ENCODE data around the gene ANO5.

The ANO5 gene

DNA sequence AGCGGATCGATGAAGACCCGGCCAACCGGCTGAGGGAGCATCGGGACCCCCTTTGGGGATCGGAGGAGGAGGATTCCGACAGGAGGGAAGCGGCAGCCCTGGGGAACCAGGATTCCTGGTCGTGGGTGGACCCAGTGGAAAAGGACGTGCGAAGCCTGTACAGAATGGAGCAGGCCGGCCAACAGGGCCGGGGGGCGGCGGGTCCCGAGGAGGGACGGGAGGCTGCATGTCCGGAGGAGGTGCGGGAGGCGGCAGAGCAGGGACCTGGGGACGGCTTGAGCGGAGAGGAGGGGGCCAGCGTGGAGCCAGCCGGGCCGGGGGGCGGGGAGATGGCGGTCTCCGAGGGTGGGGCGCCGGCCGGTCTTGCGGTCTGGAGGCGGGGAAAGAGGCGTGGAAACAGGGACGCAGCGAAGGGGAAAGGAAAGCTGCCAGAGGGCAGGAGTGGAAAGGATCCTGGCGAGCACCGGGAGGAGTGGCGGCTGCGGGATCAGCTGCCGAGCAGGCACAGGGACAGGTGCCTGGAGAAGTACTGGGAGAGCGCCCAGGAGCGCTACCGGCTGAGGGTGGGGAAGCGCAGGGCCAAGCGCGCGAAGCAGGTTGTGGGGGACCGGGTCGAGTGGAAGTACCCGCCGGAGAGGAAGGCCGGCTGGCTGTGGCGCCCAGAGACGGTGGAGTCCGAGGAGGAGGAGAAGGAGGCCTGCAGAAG lies at the start of gene ANO5:
Gene ANO5, plus strand, starts transcription at position 444 of the 706 bp plus-strand sequence. CDS start 408 bp downstream, outside the sequence.
- DNase-seq: no peak

GRCh38 chr11:22151649-22152197 lies 41.2 kb upstream of the ANO5 start:
- DNase-seq: no peak

DNA sequence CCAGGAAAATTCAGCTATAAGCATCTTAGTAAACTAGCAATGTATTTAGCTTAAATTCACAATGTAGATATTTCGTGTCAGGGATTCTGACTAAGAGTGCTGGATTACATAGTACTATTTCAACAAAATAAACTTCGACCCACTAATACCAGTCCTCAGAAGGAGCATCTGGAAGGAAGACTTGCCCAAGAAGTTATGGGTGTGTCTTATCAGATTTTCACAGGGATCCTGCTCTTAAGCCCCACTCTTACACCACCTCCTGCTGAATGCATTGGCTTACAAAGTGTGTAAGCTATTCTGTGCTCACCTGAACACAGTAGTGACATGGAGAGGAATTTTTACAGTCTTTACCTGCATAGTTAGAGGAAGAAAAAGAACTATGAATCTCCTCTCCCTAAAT lies 35.4 kb upstream of the ANO5 start:
- no peak for DNase-seq

DNA sequence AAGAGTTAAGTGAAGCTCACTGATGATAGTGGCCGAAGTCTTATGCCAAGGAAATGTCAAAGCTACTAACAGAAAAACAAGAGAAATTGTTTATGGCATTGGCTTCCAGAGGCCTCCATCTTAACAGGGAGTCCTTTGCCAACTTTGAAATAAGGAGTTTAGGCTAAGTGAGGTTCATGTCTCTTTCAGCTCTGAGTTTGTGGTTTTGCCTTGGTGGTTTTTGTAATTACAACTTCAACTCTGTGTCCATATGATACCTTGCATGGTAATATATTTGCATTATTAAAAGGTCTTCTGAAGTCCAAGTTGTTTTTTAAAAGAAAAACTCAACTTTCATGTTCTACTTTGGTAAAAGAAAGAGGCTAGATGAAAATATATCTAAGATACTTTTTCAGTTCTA lies 31.4 kb upstream of the ANO5 start:
- no peak for DNase-seq

DNA sequence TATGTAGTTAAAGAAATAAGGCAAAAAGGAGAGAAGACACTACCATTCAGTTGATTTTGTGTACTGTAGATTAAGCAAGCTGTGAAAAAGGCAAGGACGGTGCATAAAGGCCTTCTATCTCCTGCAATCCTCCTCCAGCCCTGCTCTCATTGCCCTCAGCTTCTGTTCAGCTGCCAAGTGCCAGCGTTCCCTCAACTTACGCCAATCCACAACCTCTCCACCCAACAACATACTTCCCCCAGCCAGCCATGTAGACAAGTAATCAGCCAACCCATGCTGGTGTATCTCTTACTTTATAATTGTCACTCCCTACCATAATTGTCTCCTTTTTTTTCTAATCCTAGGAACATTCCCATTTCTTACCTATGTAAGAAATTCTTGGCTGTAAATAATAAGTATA lies 30.1 kb upstream of the ANO5 start:
- DNase-seq: no peak

- DNase-seq: no peak
Measured at GRCh38 chr11:22163394-22163797, 29.5 kb upstream of the ANO5 start.

- DNase-seq: no peak
Measured at GRCh38 chr11:22165087-22165486, 27.8 kb upstream of the ANO5 start.

DNA sequence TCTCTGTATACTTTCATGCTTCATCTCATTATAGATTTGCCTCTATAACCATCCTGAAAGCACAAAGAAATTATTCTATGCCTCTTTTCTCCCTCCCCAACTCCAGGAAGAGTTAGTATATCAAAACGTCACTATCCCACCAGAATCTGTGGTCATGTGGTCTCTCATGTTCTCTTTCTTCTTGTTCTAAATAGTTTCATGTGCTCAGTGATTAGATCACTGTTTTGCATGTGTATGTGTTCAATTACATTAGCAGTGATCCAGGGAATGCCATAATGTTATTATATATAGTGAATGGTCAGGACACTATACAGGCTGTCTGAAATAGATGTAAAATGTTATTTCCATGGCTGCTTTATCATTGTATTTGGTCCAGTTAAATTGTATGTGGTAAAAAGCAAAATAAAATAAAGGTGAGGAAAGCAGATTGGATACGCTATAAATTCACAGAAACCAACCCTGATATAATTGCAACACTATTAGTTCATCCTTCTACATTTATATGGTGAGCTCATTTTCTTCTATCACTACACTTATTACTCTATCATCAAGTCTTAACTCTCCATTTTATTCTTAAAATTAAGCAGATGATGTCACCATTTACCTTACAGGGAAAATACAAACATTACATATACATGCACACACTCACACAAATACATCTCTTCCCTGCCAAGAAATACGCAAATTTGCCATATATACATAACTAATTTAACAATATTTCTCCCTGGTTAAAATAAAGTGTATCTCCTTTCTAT lies 26.9 kb upstream of the ANO5 start:
- no peak for DNase-seq

DNA sequence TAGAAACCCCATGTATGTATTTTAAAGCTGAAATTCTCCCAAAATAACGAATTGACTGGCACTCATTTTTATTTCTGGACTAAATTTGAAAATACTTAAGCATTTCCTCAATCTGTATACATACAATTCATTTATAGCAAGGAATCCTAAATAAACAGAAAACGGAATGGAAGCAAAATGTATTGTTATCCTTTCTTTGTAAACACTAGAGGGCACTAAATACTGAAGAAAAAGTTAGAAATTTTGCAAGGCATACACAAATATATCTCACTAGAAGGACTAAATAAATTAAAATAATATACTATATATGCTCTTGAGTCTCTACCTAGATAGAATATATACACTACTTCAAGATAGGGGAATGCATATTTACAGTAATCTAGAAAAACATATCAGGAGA lies 23.1 kb upstream of the ANO5 start:
- DNase-seq: no peak

GRCh38 chr11:22173532-22173931 lies 19.4 kb upstream of the ANO5 start:
- DNase-seq: no peak

DNA sequence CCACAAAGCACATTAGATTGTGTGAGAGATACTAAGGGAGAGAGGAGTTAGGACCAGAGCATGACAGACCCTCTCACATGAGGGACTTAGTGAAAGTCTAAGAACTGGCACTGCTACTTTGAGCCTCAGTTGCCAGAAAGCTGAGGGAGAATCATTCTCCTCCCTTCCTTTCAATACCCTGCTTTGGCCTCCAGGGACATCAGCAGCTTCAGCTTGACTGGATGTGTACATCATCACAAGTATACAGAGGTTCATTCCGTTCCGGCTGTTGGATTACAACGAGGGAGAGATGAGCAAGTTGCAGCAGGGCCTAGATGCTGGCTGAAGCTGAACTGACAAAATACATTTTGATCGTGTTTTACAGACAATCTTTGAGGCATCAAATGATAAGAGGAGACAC lies 15.7 kb upstream of the ANO5 start:
- no peak for DNase-seq

GRCh38 chr11:22179626-22180025 lies 13.3 kb upstream of the ANO5 start:
- DNase-seq: no peak

GRCh38 chr11:22180131-22180530 lies 12.8 kb upstream of the ANO5 start:
- DNase-seq: no peak

DNA sequence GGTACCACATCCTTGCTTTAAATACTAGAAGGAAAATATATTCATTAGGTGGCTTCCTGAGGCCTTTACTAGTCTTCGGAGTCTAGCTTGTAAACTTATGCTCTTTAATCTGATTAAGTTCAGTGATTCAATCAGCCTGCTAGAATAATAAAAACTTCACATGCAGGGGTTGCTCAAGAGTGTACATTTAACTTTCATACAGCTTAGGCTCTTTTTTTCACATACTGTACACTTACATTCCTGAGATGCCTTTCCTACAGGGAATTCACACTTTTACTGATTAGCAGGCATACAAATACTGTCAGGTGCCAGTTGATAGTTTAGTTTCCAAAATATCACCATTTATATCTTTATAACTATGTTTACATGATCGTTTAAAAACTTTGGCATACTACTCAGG lies 3.2 kb upstream of the ANO5 start:
- DNase-seq: no peak

- DNase-seq: no peak
Measured at GRCh38 chr11:22190827-22191463, 1.9 kb upstream of the ANO5 start.

DNA sequence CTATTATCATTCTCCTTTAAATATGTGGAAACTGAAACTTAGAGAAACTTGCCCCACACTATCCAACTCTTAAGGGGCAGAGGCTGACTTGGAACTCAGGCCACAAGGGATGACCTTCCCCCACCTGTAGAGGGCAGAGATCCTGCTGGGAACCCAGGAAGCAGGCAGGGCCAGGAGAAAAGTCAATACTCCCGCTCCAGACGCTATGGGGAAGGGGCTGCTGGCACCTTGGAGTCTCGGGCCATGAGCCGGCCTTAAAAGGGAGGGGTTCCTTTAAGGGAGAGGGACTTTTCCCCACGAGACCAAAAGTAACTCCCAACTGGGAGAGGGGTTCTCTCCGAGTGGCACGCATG lies 620 bp upstream of the ANO5 start:
- DNase-seq: no peak

- no peak for DNase-seq
Measured at GRCh38 chr11:22193348-22194051, 615 bp downstream of the ANO5 start.

GRCh38 chr11:22194306-22194705 lies 1.4 kb downstream of the ANO5 start:
- no peak for DNase-seq

- no peak for DNase-seq
Measured at GRCh38 chr11:22194907-22195306, 2.0 kb downstream of the ANO5 start.

DNA sequence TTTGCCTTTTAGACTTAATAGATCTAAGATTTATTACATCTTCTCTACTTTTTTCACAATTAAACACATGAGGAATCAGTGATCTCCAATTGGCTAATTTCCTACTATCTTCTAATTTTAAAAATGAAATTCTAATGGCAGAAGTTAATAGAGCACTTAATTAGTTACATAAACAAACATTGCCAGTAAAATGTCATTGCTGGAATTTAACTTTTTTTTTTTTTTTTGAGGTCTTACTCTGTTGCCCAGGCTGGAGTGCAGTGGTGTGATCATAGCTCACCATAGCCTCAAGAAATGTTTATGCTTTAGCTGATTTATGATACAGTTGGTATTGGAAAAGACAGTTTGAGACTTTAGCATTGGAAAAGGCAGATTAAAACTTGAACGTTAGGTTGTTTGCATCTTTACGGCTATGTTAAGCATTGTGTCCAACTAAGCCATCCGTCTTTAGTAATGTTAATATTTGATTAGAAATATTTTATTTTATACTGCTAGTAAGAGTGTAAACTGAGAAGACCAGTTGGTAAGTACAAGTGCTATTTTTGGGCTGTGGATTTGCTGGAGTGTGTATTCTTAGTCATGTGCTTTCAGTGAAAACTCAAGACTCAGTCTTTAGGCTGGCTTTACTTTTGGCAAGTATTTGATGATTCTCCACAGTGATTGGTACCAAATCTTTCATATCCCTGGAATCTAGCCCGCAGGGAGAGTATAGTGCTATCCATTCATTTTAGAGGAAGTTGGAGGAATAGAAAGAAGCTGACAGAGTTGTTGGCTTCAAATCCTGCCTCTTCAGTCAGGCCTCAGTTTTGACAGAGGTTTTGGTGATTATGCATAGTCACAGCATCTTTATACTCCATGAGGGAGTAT lies 4.5 kb downstream of the ANO5 start:
- DNase-seq: no peak

DNA sequence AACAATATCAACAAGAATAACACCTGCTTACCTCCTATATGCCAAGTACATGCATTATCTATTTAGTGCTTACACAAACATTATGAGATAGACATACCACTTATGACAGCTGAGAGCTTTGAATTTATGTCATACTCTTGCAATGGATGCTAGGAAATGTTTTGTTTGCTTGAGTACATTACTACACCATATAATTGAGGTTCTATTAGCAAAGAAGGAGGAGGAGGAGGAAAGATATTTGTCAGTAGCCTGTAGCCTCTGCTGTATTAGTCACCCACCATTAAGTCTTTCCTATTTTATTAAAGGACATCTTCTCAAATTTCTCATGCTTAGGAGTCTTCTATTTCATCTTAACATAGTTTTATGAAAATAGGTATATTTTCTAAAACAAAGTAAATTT lies 6.4 kb downstream of the ANO5 start:
- DNase-seq: no peak

DNA sequence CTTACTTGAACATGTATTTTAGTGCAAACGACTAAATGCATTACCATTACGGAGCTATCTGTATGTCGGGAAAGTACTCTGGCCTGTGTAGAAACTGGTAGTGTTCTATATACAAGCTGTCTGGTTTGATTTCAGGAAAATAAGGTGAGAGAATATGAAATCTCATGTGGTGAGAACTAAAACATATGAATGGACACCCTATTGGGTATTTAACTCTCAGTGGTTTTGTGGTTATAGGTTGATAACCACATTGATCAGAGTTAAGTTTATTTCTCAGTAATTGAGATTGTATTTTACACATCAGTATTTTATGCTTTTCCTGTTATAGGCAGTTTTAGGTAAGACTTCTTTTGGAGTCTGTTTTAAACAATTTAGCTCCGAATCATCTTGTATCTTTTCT lies 10.4 kb downstream of the ANO5 start:
- DNase-seq: no peak

Data from activated naive CD4-positive, alpha-beta T cell treated with anti-CD3 and anti-CD28 coated beads, Interleukin-2, amount 50 U/mL, for 16 hours (primary cell).